ENCODE measurements around the gene NPTN. TPM values are rescaled to one million over a fixed set of nuclear protein-coding genes. Genes with fewer than 3 reads are reported as not detected.

The NPTN gene
- total and polyA plus RNA-seq, 9 of the 15 experiments (the other 6 are each of a cell fraction or from before 2014, with no cell fraction given), result 9.6 to 48.5 (median 21.7) TPM

DNA sequence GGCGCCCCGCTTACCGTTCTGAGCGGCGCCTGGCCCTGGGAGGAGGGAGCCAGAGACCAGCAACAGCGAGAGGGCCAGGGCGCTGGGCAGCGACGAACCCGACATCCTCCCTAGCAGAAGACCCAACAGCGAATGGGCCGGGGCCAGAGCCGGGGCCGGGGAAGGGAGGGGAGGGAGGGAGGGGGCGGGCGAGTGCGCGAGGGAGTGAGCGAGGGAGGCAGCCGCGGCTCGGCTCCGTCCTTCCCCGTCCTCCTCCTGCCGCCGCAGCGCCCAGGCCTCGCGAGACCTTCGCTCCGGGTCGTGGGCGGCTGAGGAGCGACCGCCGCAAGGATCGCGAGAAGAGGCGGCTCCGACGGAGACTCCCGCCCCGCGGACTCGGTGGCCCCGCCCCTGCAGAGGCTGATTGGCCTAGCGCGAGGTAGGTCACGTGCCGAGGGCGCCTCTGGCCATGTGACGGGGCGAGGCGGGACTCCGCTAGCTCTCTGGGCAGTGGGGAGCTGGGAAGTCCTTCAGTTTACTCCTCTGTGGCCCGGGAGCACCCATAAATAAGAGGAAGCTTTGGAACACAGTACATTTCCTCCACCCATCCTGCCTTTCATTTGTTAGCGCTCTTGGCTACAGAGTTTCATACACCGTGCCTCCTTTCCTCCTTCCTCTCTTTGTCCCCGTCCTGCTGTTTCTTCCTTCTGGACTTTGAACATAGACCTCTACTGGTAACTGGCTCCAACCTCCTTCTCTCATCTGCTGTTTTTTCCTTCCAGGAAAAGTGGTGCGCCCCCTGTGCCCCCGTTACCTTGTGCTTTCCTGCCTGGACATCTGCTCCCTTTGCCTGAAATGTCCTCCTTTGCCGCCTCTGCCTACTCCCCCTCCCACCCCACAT lies at the start of gene NPTN (continued):
- TF ChIP-seq E2F4 (CRISPR knock-in tag; IDR thresholded peaks at IDR 0.05; ENCODE audit: low read depth) (0 out of 2 replicates have a peak, but pooled peaks have one; percentile 21), CREB1 (IDR thresholded peaks at IDR 0.05) (no peak; the same call in 1 of the 2 replicates), CREB1 (CRISPR knock-in tag; IDR thresholded peaks at IDR 0.05) (peak; percentile 48; the same call in 1 of the 2 replicates), MCM5 (IDR thresholded peaks at IDR 0.05; ENCODE audit: low read depth) (no peak), ZNF398 (CRISPR knock-in tag; IDR thresholded peaks at IDR 0.05) (no peak), ZNF583 (CRISPR knock-in tag; IDR thresholded peaks at IDR 0.05) (0 out of 2 replicates have a peak, but pooled peaks have one; percentile 47), PCBP1 (IDR thresholded peaks at IDR 0.05; ENCODE audit: low read depth, low read length, poor library complexity, severe bottlenecking) (peak; percentile 91), ZNF24 (IDR thresholded peaks at IDR 0.05) (no peak), NCOA6 (IDR thresholded peaks at IDR 0.05) (no peak), RB1 (IDR thresholded peaks at IDR 0.05; ENCODE audit: low read depth) (peak; percentile 11; the same call in 1 of the 2 replicates), ARID1B (IDR thresholded peaks at IDR 0.05) (peak; percentile 28; the same call in 1 of the 2 replicates), MTA3 (IDR thresholded peaks at IDR 0.05; ENCODE audit: borderline replicate concordance) (peak; percentile 20; the same call in 1 of the 2 replicates), EGR1 (conservative IDR thresholded peaks at IDR 0.05) (peak; percentile 78), ETV1 (tag; conservative IDR thresholded peaks at IDR 0.05; ENCODE audit: low read depth) (no peak), POLR2H (tag; IDR thresholded peaks at IDR 0.05; ENCODE audit: low read depth) (peak; percentile 89), CEBPB (tag; IDR thresholded peaks at IDR 0.05) (no peak), NRF1 (conservative IDR thresholded peaks at IDR 0.05 in 1 of 2, IDR thresholded peaks at IDR 0.05 in 1 of 2) (peak; percentile 73 to 78), BCL6 (CRISPR knock-in tag; IDR thresholded peaks at IDR 0.05) (no peak), ZNF175 (CRISPR knock-in tag; IDR thresholded peaks at IDR 0.05; ENCODE audit: low read depth) (0 out of 2 replicates have a peak, but pooled peaks have one; percentile 21), NEUROD1 (IDR thresholded peaks at IDR 0.05; ENCODE audit: borderline replicate concordance, low read depth, low read length, partially characterized antibody) (no peak), CBX1 (IDR thresholded peaks at IDR 0.05; ENCODE audit: low read depth) (peak; percentile 64; the same call in 1 of the 2 replicates), KDM4B (IDR thresholded peaks at IDR 0.05; ENCODE audit: borderline replicate concordance in 2 of 2, low read depth in 1 of 2) (0 out of 4 replicates have a peak, but pooled peaks of 1 of the 2 experiments have one; percentile 15), FOXP1 (CRISPR knock-in tag; IDR thresholded peaks at IDR 0.05) (no peak), TCF7 (IDR thresholded peaks at IDR 0.05; ENCODE audit: borderline replicate concordance) (no peak)
- TF ChIP-seq, protein P1, sequence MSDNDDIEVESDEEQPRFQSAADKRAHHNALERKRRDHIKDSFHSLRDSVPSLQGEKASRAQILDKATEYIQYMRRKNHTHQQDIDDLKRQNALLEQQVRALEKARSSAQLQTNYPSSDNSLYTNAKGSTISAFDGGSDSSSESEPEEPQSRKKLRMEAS (CRISPR knock-in tag; IDR thresholded peaks at IDR 0.05), result peak; percentile 90
